ENCODE measurements around the gene ASAH2.
"Not testable (repeated sequence)": the region's sequence is repeated elsewhere in the genome, so short reads cannot be mapped to it uniquely, and the experiment has no call there.

Gene ASAH2

DNA sequence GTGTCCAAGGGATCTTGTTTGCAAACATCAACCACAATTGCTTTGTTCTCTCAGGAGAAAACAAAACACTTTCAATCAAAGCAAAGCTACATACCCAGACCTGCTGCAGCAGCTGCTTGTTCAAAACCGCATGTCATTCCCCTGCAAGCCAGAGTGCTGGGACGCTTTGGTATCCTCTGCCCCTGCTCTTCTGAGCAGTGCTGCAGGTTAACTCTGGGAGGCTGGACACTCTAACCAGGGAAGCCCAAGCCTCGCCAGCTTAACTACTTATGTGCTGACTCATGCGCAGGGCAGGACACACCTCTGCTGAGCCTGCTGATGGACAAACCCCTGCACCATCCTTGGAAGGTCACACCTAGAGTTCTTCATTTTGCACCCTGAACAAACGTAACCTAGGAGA is 28.2 kb upstream of the ASAH2 start:
- TF ChIP-seq, protein P1, sequence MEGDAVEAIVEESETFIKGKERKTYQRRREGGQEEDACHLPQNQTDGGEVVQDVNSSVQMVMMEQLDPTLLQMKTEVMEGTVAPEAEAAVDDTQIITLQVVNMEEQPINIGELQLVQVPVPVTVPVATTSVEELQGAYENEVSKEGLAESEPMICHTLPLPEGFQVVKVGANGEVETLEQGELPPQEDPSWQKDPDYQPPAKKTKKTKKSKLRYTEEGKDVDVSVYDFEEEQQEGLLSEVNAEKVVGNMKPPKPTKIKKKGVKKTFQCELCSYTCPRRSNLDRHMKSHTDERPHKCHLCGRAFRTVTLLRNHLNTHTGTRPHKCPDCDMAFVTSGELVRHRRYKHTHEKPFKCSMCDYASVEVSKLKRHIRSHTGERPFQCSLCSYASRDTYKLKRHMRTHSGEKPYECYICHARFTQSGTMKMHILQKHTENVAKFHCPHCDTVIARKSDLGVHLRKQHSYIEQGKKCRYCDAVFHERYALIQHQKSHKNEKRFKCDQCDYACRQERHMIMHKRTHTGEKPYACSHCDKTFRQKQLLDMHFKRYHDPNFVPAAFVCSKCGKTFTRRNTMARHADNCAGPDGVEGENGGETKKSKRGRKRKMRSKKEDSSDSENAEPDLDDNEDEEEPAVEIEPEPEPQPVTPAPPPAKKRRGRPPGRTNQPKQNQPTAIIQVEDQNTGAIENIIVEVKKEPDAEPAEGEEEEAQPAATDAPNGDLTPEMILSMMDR (IDR thresholded peaks at IDR 0.05; ENCODE audit: borderline replicate concordance, control extremely low read depth, extremely low read depth, insufficient read depth, missing control alignments): no peak
- in situ Hi-C loops (cut with MboI; ENCODE audit: low sequenced_read_pairs, unreplicated experiment): no loop called here
- no peak for DNase-seq (ENCODE audit: low spot score)

DNA sequence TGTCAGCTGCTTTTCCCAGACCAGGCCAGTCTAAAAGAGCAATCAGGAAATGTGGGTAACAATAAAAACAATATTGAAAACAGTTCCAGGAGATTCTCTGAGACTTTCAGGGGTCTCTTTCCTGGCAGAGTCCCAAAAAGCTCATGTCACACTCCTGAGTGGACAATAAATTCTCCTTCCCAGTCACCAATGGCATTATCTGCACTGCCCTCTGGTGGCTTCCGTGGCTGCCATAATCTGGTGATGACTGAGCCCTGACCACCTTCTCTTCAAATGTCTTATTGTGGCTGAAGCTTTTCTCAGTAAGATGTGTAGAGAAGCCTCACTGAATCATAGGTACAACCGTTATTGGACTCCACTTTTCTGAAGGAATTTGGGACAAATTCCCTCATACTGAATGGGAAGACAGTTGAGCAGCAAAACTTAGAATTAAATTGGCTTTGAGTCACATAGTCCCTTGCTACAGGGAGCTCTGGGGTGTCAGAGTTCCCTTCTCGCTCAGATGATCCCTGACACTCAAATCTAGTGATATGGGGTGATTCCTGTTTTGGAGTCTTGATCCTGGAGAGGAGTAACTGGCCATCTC is 24.4 kb upstream of the ASAH2 start:
- DNase-seq (ENCODE audit: low spot score): peak; percentile 23
- TF ChIP-seq, protein P1 (IDR thresholded peaks at IDR 0.05; ENCODE audit: borderline replicate concordance, control extremely low read depth, extremely low read depth, insufficient read depth, missing control alignments): peak; percentile 86
- in situ Hi-C loops (cut with MboI; ENCODE audit: low sequenced_read_pairs, unreplicated experiment): no loop called here

DNA sequence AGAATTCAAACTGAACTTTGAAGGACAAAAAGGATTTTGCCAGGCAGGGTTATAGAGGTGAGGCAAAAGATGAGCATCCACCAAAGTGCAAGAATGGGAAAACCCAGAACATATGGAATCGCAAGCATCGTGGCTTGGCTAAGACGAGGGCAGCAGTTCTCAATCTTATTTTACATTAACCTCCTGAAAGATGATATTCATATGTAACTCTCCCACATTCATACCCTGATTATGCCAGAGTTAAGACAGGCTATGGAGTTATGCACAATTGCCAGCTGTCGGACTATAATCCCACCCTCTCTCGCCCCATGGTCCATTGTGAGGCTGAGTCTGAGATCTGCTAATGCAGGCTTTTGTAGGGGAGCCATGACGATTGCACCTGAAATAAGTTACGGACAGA is 21.2 kb upstream of the ASAH2 start:
- TF ChIP-seq, protein P1 (IDR thresholded peaks at IDR 0.05; ENCODE audit: borderline replicate concordance, control extremely low read depth, extremely low read depth, insufficient read depth, missing control alignments): no peak
- in situ Hi-C loops (cut with MboI; ENCODE audit: low sequenced_read_pairs, unreplicated experiment): no loop called here
- DNase-seq (ENCODE audit: low spot score): no peak

DNA sequence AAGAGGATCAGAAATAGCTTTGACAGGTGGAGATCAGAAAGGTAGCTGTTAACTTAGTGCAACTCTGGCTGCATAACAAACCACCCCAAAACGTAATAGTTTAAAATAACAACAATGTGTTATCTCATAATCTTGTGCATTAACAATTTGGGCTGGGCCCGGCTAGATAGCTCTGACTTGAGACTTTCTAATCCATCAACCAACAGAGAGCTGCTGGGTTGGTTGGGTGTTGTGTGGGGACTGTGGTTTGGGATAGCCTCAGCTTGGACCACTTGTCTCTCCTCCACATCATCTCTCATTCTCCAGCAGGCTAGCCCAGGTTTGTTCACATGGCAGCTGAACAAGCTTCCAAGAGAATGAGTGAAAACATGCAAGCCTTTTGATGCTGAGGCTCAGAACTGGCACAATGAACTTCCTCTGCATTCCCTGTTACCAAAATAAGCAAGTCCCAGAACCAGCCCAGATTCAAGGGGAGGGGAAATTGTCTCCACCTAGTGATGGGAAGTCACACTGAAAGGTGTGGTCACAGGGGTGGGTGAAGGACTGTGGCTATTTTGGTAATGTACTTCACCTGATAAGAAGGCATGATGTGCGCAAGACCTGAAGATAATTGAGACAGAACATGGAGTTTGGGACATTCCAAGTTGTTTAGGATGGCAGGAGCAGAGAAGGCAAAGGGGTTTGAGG is 20.4 kb upstream of the ASAH2 start:
- DNase-seq (ENCODE audit: low spot score): no peak
- TF ChIP-seq, protein P1 (IDR thresholded peaks at IDR 0.05; ENCODE audit: borderline replicate concordance, control extremely low read depth, extremely low read depth, insufficient read depth, missing control alignments): no peak
- in situ Hi-C loops (cut with MboI; ENCODE audit: low sequenced_read_pairs, unreplicated experiment): no loop called here

DNA sequence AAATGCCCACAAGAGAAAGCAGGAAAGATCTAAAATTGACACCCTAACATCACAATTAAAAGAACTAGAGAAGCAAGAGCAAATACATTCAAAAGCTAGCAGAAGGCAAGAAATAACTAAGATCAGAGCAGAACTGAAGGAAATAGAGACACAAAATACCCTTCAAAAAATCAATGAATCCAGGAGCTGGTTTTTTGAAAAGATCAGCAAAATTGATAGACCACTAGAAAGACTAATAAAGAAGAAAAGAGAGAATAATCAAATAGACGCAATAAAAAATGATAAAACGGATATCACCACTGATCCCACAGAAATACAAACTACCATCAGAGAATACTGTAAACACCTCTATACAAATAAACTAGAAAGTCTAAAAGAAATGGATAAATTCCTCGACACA is 16.6 kb upstream of the ASAH2 start:
- DNase-seq (ENCODE audit: low spot score); in situ Hi-C loops (cut with MboI; ENCODE audit: low sequenced_read_pairs, unreplicated experiment): not testable (repeated sequence)

DNA sequence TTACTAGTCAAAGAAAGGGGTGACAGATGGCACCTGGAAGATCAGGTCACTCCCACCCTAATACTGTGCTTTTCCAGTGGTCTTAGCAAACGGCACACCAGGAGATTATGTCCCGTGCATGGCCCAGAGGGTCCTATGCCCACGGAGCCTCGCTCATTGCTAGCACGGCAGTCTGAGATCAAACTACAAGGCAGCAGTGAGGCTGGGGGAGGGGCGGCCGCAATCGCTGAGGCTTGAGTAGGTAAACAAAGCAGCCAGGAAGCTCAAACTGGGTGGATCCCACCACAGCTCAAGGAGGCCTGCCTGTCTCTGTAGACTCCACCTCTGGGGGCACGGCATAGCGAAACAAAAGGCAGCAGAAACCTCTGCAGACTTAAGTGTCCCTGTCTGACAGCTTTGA is 11.3 kb upstream of the ASAH2 start:
- DNase-seq (ENCODE audit: low spot score); in situ Hi-C loops (cut with MboI; ENCODE audit: low sequenced_read_pairs, unreplicated experiment): not testable (repeated sequence)

DNA sequence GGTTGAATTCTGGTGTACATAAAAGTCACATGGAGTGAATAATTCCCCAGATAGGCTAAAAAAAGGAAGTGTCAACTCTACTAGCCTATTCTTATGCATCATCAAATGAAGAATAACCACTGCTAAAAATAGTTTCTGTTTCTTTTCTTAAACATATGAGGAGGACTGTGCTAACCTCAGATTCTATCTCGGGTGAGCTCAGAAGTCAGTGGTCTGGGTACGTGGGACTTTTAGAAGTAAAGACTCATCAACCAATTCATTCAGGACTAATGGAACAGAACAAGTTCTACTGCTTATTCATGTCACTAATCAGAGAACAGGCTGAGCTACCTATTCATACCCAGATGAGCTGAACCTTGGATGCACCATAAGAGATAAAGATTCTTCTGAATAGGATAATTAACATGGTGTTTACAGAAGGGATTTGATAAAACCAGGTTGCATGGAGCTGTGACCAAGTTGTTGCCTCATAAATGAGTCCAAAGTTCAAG is 9.5 kb upstream of the ASAH2 start:
- in situ Hi-C loops (cut with MboI; ENCODE audit: low sequenced_read_pairs, unreplicated experiment): no loop called here
- DNase-seq (ENCODE audit: low spot score): peak; percentile 78
- TF ChIP-seq, protein P1 (IDR thresholded peaks at IDR 0.05; ENCODE audit: borderline replicate concordance, control extremely low read depth, extremely low read depth, insufficient read depth, missing control alignments): no peak
